PC-3 (cell line): ENCODE data around the gene DALRD3.

Experiments used
- CTCF ChIP-seq: fragments of 300-600 bp; sonication (generic); conservative IDR thresholded peaks from 2 replicates; pipeline ENCODE4 v1.5.1; 2017; ENCODE audit warnings: antibody characterized with exemption, low read depth, mild to moderate bottlenecking, low read length
- EZH2 ChIP-seq: fragments of 300-600 bp; sonication (generic); IDR thresholded peaks from one replicate; pipeline ENCODE4 v1.6.1; 2017; ENCODE audit warnings: antibody characterized with exemption, mild to moderate bottlenecking, low read length; ENCODE audit not compliant: unreplicated experiment

GRCh38 chr3:48993834-48994233 lies 24.5 kb downstream of the DALRD3 start:
- no peak for TF ChIP-seq CTCF
- TF ChIP-seq EZH2, result no peak
